Spleen (tissue), 11 donors: ENCODE measurements around the gene OR10AD1. TPM values are rescaled to one million over a fixed set of nuclear protein-coding genes. Genes with fewer than 3 reads are reported as not detected.

Experiments used
- DNase-seq: peaks from one replicate; pipeline ENCODE4 v3.0.0-alpha.2; 2020
- H3K27ac ChIP-seq, 8 donors: fragments of 200-600 bp; sonication (generic) in 7 of 8; 1 replicate in 4 of 8; 2 replicates in 4 of 8; pipeline versions ENCODE4 v1.5.0 to v1.8.0; 2016 to 2021; ENCODE audit warnings: inconsistent platforms in 4 of 8, mild to moderate bottlenecking in 4 of 8, moderate library complexity in 1 of 8
- H3K27me3 ChIP-seq, 7 donors: fragments of 200-600 bp; sonication (generic) in 6 of 7; replicated peaks in 1 of 7; 1 replicate in 4 of 7; 2 replicates in 3 of 7; pipeline versions ENCODE4 v1.5.0 to v1.8.0; 2016 to 2021; ENCODE audit warnings: inconsistent platforms in 3 of 7, mild to moderate bottlenecking in 1 of 7
- H3K36me3 ChIP-seq, 6 donors: fragments of 200-600 bp; sonication (generic) in 5 of 6; 1 replicate in 4 of 6; 2 replicates in 2 of 6; pipeline versions ENCODE4 v1.5.0 to v1.8.0; 2016 to 2021; ENCODE audit warnings: inconsistent platforms in 2 of 6
- H3K4me1 ChIP-seq, 6 donors: fragments of 200-600 bp; sonication (generic) in 5 of 6; 1 replicate in 3 of 6; 2 replicates in 3 of 6; pipeline versions ENCODE4 v1.5.0 to v1.8.0; 2016 to 2021; ENCODE audit warnings: inconsistent platforms in 3 of 6
- H3K4me3 ChIP-seq, 8 donors: fragments of 200-600 bp; sonication (generic) in 7 of 8; 1 replicate in 4 of 8; 2 replicates in 4 of 8; pipeline versions ENCODE4 v1.5.0 to v1.8.0; 2016 to 2021; ENCODE audit warnings: inconsistent platforms in 4 of 8, mild to moderate bottlenecking in 4 of 8, moderate library complexity in 2 of 8
- H3K9me3 ChIP-seq, 8 donors: fragments of 200-600 bp; sonication (generic) in 7 of 8; 1 replicate in 4 of 8; 2 replicates in 4 of 8; pipeline versions ENCODE4 v1.5.0 to v1.8.0; 2016 to 2021; ENCODE audit warnings: inconsistent platforms in 4 of 8
- CTCF ChIP-seq, 11 experiments: fragments of 200-600 bp in 7 of 11; fragments of 450-650 bp in 4 of 11; sonication (generic) in 4 of 11; IDR thresholded peaks in 8 of 11; conservative IDR thresholded peaks in 3 of 11; 1 replicate in 7 of 11; 2 replicates in 4 of 11; pipeline versions ENCODE4 v1.4.0 to v1.8.0; 2016 to 2021; ENCODE audit warnings: antibody characterized with exemption in 11 of 11, inconsistent platforms in 4 of 11, mild to moderate bottlenecking in 1 of 11
- POLR2A ChIP-seq, 3 donors: fragments of 450-650 bp; IDR thresholded peaks; one replicate each; pipeline ENCODE4 v1.5.1; 2017; ENCODE audit warnings: antibody characterized with exemption in 3 of 3, mild to moderate bottlenecking in 1 of 3
- POLR2AphosphoS5 ChIP-seq, 3 donors: sonication (generic); formaldehyde crosslinking; IDR thresholded peaks; one replicate each; pipeline ENCODE4 v1.5.1; 2017; ENCODE audit warnings: antibody characterized with exemption in 3 of 3
- WGBS, 5 donors: extraction: QIAGEN DNeasy Blood & Tissue Kit in 3 of 5; methylation state at CpG; one replicate each; pipeline versions ENCODE4 v1.1.5 to v1.1.7; 2013 to 2018; 5-methylcytosine and 5-hydroxymethylcytosine counted together
- intact Hi-C: fragments of 100-400 bp; cut with DNase I; formaldehyde crosslinking; loops from one replicate; pipeline ENCODE4 v1.15.0; 2023; ENCODE audit warnings: low total_unique reads
- polyA plus RNA-seq, 3 donors: library from polyadenylated mRNA; stranded (reverse); fragments of 200-250 nt; gene quantifications; one replicate each; pipeline ENCODE4 v1.2.1, GENCODE V29; 2013
- total RNA-seq, 7 donors: library from RNA; depleted of rRNA in 3 of 7; stranded (reverse); fragments of >200 nt in 3 of 7; fragmentation: NEBNext Ultra II Directional in 4 of 7; extraction: Animal tissue kit (Norgen Biotek cat#: 25700) in 4 of 7; gene quantifications; one replicate each; pipeline versions ENCODE4 v1.1.0 to v1.2.1, GENCODE V29; 2016 to 2021
- donor health status: healthy with polysubstance abuse.
- donor health status: DM: no; HTN: no; CAD: no; lungs with moderate emphysema.
- donor health status: DM: no; HTN: no; CAD: no.
- donor health status: Bipolar disorder and iron deficiency.
- donor health status: healthy.
- donor health status: DM: no; HTN: no; CAD: no.
- donor health status: DM: yes; HTN: yes; CAD: no.

Gene OR10AD1
- total and polyA plus RNA-seq, 10 donors = not detected

- peak overlapping the region in 1 of 8 donors; percentile 6 for H3K27ac ChIP-seq
- no peaks in the 10 kb centered on the region for H3K36me3 ChIP-seq
- H3K4me3 ChIP-seq = no peak overlapping the region
- TF ChIP-seq POLR2AphosphoS5 (IDR thresholded peaks at IDR 0.05) (no peak), CTCF (IDR thresholded peaks at IDR 0.05 in 8 of 11, conservative IDR thresholded peaks at IDR 0.05 in 3 of 11) (no peak), POLR2A (IDR thresholded peaks at IDR 0.05) (no peak)
- whole genome bisulfite sequencing, 5 donors = 39 to 62% (median 52%) methylated on average over 2 of the region's 2 CpGs
- H3K27me3 ChIP-seq = peaks cover 0 to 4% (median 0%) of the 10 kb centered on the region in 7 donors
- H3K9me3 ChIP-seq = no peaks in the 10 kb centered on the region
- intact Hi-C loops = loop anchor here (10.0 kb wide), 2 partner anchors 76 to 446 kb away; no protein-coding TSS in a partner anchor
- H3K4me1 ChIP-seq = peaks cover 6 to 36% (median 18%) of the 10 kb centered on the region in 6 donors
- no peak for DNase-seq
These were observed 42.3 kb downstream of the OR10AD1 start for GRCh38 chr12:48160807-48161206.

- intact Hi-C loops = loop anchor here (10.0 kb wide), 2 partner anchors 75 to 445 kb away; no protein-coding TSS in a partner anchor
- 49 to 64% (median 56%) methylated on average over 5 of the region's 5 CpGs for WGBS, 5 donors
- no peak overlapping the region for H3K27ac ChIP-seq
- H3K36me3 ChIP-seq = no peaks in the 10 kb centered on the region
- H3K4me1 ChIP-seq = peaks cover 6 to 40% (median 20%) of the 10 kb centered on the region in 6 donors
- no peak overlapping the region for H3K4me3 ChIP-seq
- no peak for DNase-seq
- H3K9me3 ChIP-seq = no peaks in the 10 kb centered on the region
- H3K27me3 ChIP-seq = no peaks in the 10 kb centered on the region
- TF ChIP-seq CTCF (IDR thresholded peaks at IDR 0.05 in 8 of 11, conservative IDR thresholded peaks at IDR 0.05 in 3 of 11) = no peak
These were observed 43.0 kb downstream of the OR10AD1 start for GRCh38 chr12:48160046-48160445.

GRCh38 chr12:48157889-48158370 is 45.2 kb downstream of the OR10AD1 start:
- H3K27ac ChIP-seq = peak overlapping the region; percentile 84 to 92 (median 90)
- TF ChIP-seq CTCF (IDR thresholded peaks at IDR 0.05 in 8 of 11, conservative IDR thresholded peaks at IDR 0.05 in 3 of 11) (peak in 1 of 11 experiments; percentile 32), POLR2A (IDR thresholded peaks at IDR 0.05) (no peak), POLR2AphosphoS5 (IDR thresholded peaks at IDR 0.05) (no peak)
- H3K9me3 ChIP-seq = no peaks in the 10 kb centered on the region
- no peaks in the 10 kb centered on the region for H3K27me3 ChIP-seq
- peaks cover 0 to 20% (median 6%) of the 10 kb centered on the region in 6 donors for H3K36me3 ChIP-seq
- intact Hi-C loops = loop anchor here (10.0 kb wide), 1 partner anchor 53 kb away; the partner anchor contains the start of gene SENP1
- H3K4me1 ChIP-seq = peaks cover 6 to 58% (median 26%) of the 10 kb centered on the region in 6 donors
- WGBS, 5 donors = 56 to 64% (median 59%) methylated on average over 3 of the region's 3 CpGs
- DNase-seq = no peak
- peak overlapping the region; percentile 62 to 96 (median 90) for H3K4me3 ChIP-seq

- intact Hi-C loops = loop anchor here (10.0 kb wide), 1 partner anchor 52 kb away; the partner anchor contains the start of gene SENP1
- WGBS, 5 donors = 0 to 1% (median 0%) methylated on average over 42 to 56 of the region's 56 CpGs
- Histone ChIP-seq H3K36me3 (peaks cover 0 to 27% (median 12%) of the 10 kb centered on the region in 6 donors), H3K27ac (peak within 1 kb of the TSS; percentile 84 to 92 (median 90)), H3K27me3 (no peaks in the 10 kb centered on the region), H3K4me3 (peak within 1 kb of the TSS; percentile 62 to 96 (median 90)), H3K9me3 (no peaks in the 10 kb centered on the region), H3K4me1 (peaks cover 6 to 64% (median 26%) of the 10 kb centered on the region in 6 donors)
- DNase-seq = peak; percentile 99
- TF ChIP-seq POLR2AphosphoS5 (IDR thresholded peaks at IDR 0.05) (peak; percentile 88 to 94 (median 88)), CTCF (IDR thresholded peaks at IDR 0.05 in 8 of 11, conservative IDR thresholded peaks at IDR 0.05 in 3 of 11) (peak; percentile 25 to 76 (median 66)), POLR2A (IDR thresholded peaks at IDR 0.05) (peak in 2 of 3 donors; percentile 11 to 77)
These were observed 45.8 kb downstream of the OR10AD1 start, which contains the start of gene ASB8 for GRCh38 chr12:48157018-48157888. Gene ASB8, minus strand, starts transcription at chr12:48157515. Its CDS starts 4,019 bp downstream, at chr12:48153496.
